Chondrocyte (in vitro differentiated cells): ENCODE data around the gene SLC22A23. TPM values are rescaled to one million over a fixed set of nuclear protein-coding genes. Genes with fewer than 3 reads are reported as not detected.

Source experiments
- DNase-seq: peaks from one replicate; pipeline ENCODE4 v3.0.0; 2021; ENCODE audit warnings: mixed read lengths, low spot score
- H3K27ac Mint-ChIP-seq: one replicate; pipeline ENCODE4 v1.8.0; 2021; ENCODE audit warnings: mild to moderate bottlenecking, moderate library complexity, mixed read lengths; ENCODE audit not compliant: unreplicated experiment
- H3K27me3 Mint-ChIP-seq: 2 replicates; pipeline ENCODE4 v1.8.0; 2021; ENCODE audit warnings: low read depth, mixed read lengths
- H3K36me3 Mint-ChIP-seq: 2 replicates; pipeline ENCODE4 v1.8.0; 2021; ENCODE audit warnings: low read depth, mixed read lengths
- H3K4me1 Mint-ChIP-seq: 2 replicates; pipeline ENCODE4 v1.8.0; 2021; ENCODE audit warnings: low read depth, mild to moderate bottlenecking, mixed read lengths
- H3K4me3 Mint-ChIP-seq: one replicate; pipeline ENCODE4 v1.8.0; 2021; ENCODE audit warnings: mild to moderate bottlenecking, moderate library complexity, mixed read lengths; ENCODE audit not compliant: unreplicated experiment
- H3K9me3 Mint-ChIP-seq: 2 replicates; pipeline ENCODE4 v1.8.0; 2021; ENCODE audit warnings: low read depth, mixed read lengths
- CTCF ChIP-seq: fragments of 200-600 bp; sonication (generic); IDR thresholded peaks from 2 replicates; pipeline ENCODE4 v1.5.0; 2021; ENCODE audit warnings: antibody characterized with exemption, mild to moderate bottlenecking, moderate library complexity
- total RNA-seq: library from RNA; stranded (reverse); gene quantifications from 3 replicates; pipeline ENCODE4 v1.2.1, GENCODE V29; 2021

Gene SLC22A23
- total RNA-seq, 1 donor from 2014 or later: 36.4 TPM

- Mint-ChIP-seq H3K4me1 (peaks cover 18% of the 10 kb centered on the region), H3K9me3 (no peaks in the 10 kb centered on the region), H3K36me3 (peaks cover 3% of the 10 kb centered on the region), H3K27me3 (no peaks in the 10 kb centered on the region), H3K27ac (no peak overlapping the region), H3K4me3 (no peak overlapping the region)
- no peak for DNase-seq
- no peak for TF ChIP-seq CTCF
Observed at GRCh38 chr6:3377536-3378397, 79.1 kb downstream of the SLC22A23 start.

- no peak for TF ChIP-seq CTCF
- Mint-ChIP-seq H3K4me1 (peaks cover 16% of the 10 kb centered on the region), H3K4me3 (no peak overlapping the region), H3K27me3 (no peaks in the 10 kb centered on the region), H3K27ac (no peak overlapping the region), H3K36me3 (peaks cover 3% of the 10 kb centered on the region), H3K9me3 (no peaks in the 10 kb centered on the region)
- no peak for DNase-seq
Observed at GRCh38 chr6:3376893-3377535, 79.8 kb downstream of the SLC22A23 start.

GRCh38 chr6:3376064-3376463, 80.8 kb downstream of the SLC22A23 start:
- no peak for TF ChIP-seq CTCF
- DNase-seq: no peak
- Mint-ChIP-seq H3K36me3 (peaks cover 3% of the 10 kb centered on the region), H3K4me3 (no peak overlapping the region), H3K9me3 (no peaks in the 10 kb centered on the region), H3K27me3 (no peaks in the 10 kb centered on the region), H3K4me1 (peaks cover 14% of the 10 kb centered on the region), H3K27ac (no peak overlapping the region)

GRCh38 chr6:3373597-3374203, 83.2 kb downstream of the SLC22A23 start:
- no peak for DNase-seq
- Mint-ChIP-seq H3K27me3 (no peaks in the 10 kb centered on the region), H3K4me3 (no peak overlapping the region), H3K27ac (no peak overlapping the region), H3K9me3 (no peaks in the 10 kb centered on the region), H3K36me3 (peaks cover 5% of the 10 kb centered on the region), H3K4me1 (peaks cover 14% of the 10 kb centered on the region)
- no peak for TF ChIP-seq CTCF

GRCh38 chr6:3372912-3373554, 83.8 kb downstream of the SLC22A23 start:
- no peaks in the 10 kb centered on the region for H3K9me3 Mint-ChIP-seq
- H3K27ac Mint-ChIP-seq: no peak overlapping the region
- no peaks in the 10 kb centered on the region for H3K27me3 Mint-ChIP-seq
- H3K4me3 Mint-ChIP-seq: no peak overlapping the region
- peaks cover 14% of the 10 kb centered on the region for H3K4me1 Mint-ChIP-seq
- no peak for DNase-seq
- TF ChIP-seq CTCF: no peak
- peaks cover 4% of the 10 kb centered on the region for H3K36me3 Mint-ChIP-seq
